NT2/D1 (cell line): Measurements from ENCODE around the gene IGF2BP1.

Experiments used
- DNase-seq: peaks from one replicate; pipeline ENCODE4 v3.0.0-alpha.2; 2011; ENCODE audit warnings: low read depth, low spot score
- H3K27me3 ChIP-seq: 2 replicates; pipeline ENCODE4 v1.6.0; 2011; ENCODE audit warnings: mild to moderate bottlenecking; ENCODE audit not compliant: insufficient read length, insufficient read depth
- H3K36me3 ChIP-seq: 2 replicates; pipeline ENCODE4 v1.6.1; 2011; ENCODE audit warnings: mild to moderate bottlenecking, low read length, mixed read lengths; ENCODE audit not compliant: insufficient read depth, insufficient read length
- H3K4me1 ChIP-seq: 2 replicates; pipeline ENCODE4 v1.5.1; 2011; ENCODE audit not compliant: insufficient read depth, insufficient read length
- H3K4me3 ChIP-seq: 2 replicates; pipeline ENCODE4 v1.5.1; 2011; ENCODE audit warnings: low read depth; ENCODE audit not compliant: insufficient read length
- H3K9ac ChIP-seq: 2 replicates; pipeline ENCODE4 v1.6.0; 2011; ENCODE audit warnings: low read depth; ENCODE audit not compliant: insufficient read length
- H3K9me3 ChIP-seq: 2 replicates; pipeline ENCODE4 v1.5.1; 2011; ENCODE audit warnings: mild to moderate bottlenecking, low read length; ENCODE audit not compliant: insufficient read depth
- SUZ12 ChIP-seq: IDR thresholded peaks from 2 replicates; pipeline ENCODE4 v1.6.1; 2011; ENCODE audit not compliant: insufficient read length, insufficient read depth; ENCODE audit errors: extremely low read depth
- YY1 ChIP-seq: IDR thresholded peaks from 2 replicates; pipeline ENCODE4 v1.6.1; 2011; ENCODE audit not compliant: insufficient read length, insufficient read depth
- ZNF274 ChIP-seq: IDR thresholded peaks from 2 replicates; pipeline ENCODE4 v1.6.1; 2011; ENCODE audit warnings: mild to moderate bottlenecking, low read depth, low read length

Gene IGF2BP1

GRCh38 chr17:48997103-48997826 is at the start of gene IGF2BP1:
Gene IGF2BP1, plus strand, starts transcription at chr17:48997385. Its CDS starts 361 bp downstream, at chr17:48997746.
- Histone ChIP-seq H3K4me3 (peak within 1 kb of the TSS; percentile 91), H3K4me1 (no peaks in the 10 kb centered on the region), H3K27me3 (no peaks in the 10 kb centered on the region), H3K9ac (peak within 1 kb of the TSS; percentile 100), H3K9me3 (no peaks in the 10 kb centered on the region), H3K36me3 (peaks cover 38% of the 10 kb centered on the region)
- peak; percentile 63 for DNase-seq
- TF ChIP-seq ZNF274: no peak
- no peak for TF ChIP-seq SUZ12
- no peak for TF ChIP-seq YY1

- no peak overlapping the region for H3K4me3 ChIP-seq
- H3K9ac ChIP-seq: no peak overlapping the region
- H3K27me3 ChIP-seq: no peaks in the 10 kb centered on the region
- H3K36me3 ChIP-seq: peaks cover 25% of the 10 kb centered on the region
- TF ChIP-seq YY1: no peak
- no peak for TF ChIP-seq SUZ12
- no peak for TF ChIP-seq ZNF274
- no peak for DNase-seq
- H3K9me3 ChIP-seq: no peaks in the 10 kb centered on the region
- H3K4me1 ChIP-seq: peaks cover 2% of the 10 kb centered on the region
Measured at GRCh38 chr17:48951572-48951971, 45.6 kb upstream of the IGF2BP1 start.

- peaks cover 2% of the 10 kb centered on the region for H3K4me1 ChIP-seq
- no peak for DNase-seq
- H3K9ac ChIP-seq: no peak overlapping the region
- H3K27me3 ChIP-seq: no peaks in the 10 kb centered on the region
- TF ChIP-seq SUZ12 (no peak), ZNF274 (no peak), YY1 (no peak)
- H3K36me3 ChIP-seq: peaks cover 31% of the 10 kb centered on the region
- no peak overlapping the region for H3K4me3 ChIP-seq
- H3K9me3 ChIP-seq: no peaks in the 10 kb centered on the region
Measured at GRCh38 chr17:48952904-48953303, 44.3 kb upstream of the IGF2BP1 start.

- Histone ChIP-seq H3K4me1 (peaks cover 2% of the 10 kb centered on the region), H3K27me3 (no peaks in the 10 kb centered on the region), H3K4me3 (no peak overlapping the region), H3K36me3 (peaks cover 31% of the 10 kb centered on the region), H3K9ac (peak overlapping the region; percentile 44), H3K9me3 (no peaks in the 10 kb centered on the region)
- TF ChIP-seq YY1: no peak
- TF ChIP-seq ZNF274: no peak
- TF ChIP-seq SUZ12: no peak
- DNase-seq: peak; percentile 33
Measured at GRCh38 chr17:48954300-48954755, 42.9 kb upstream of the IGF2BP1 start.

GRCh38 chr17:48960834-48961515 is 36.2 kb upstream of the IGF2BP1 start:
- no peak for DNase-seq

GRCh38 chr17:48961516-48962233 is 35.5 kb upstream of the IGF2BP1 start:
- H3K4me3 ChIP-seq: no peak overlapping the region
- H3K9me3 ChIP-seq: no peaks in the 10 kb centered on the region
- no peaks in the 10 kb centered on the region for H3K27me3 ChIP-seq
- TF ChIP-seq YY1 (no peak), ZNF274 (no peak), SUZ12 (no peak)
- H3K9ac ChIP-seq: peak overlapping the region; percentile 64
- peak; percentile 35 for DNase-seq
- H3K36me3 ChIP-seq: peaks cover 5% of the 10 kb centered on the region
- H3K4me1 ChIP-seq: peaks cover 9% of the 10 kb centered on the region

More at GRCh38 chr17:48960834-48961515, 36.2 kb upstream of the IGF2BP1 start:
- peak overlapping the region; percentile 64 for H3K9ac ChIP-seq
- peaks cover 9% of the 10 kb centered on the region for H3K4me1 ChIP-seq
- H3K27me3 ChIP-seq: no peaks in the 10 kb centered on the region
- H3K36me3 ChIP-seq: peaks cover 8% of the 10 kb centered on the region
- TF ChIP-seq YY1 (no peak), SUZ12 (no peak), ZNF274 (no peak)
- H3K4me3 ChIP-seq: peak overlapping the region; percentile 5
- H3K9me3 ChIP-seq: no peaks in the 10 kb centered on the region
